ENCODE data around the gene KCNQ2.

KCNQ2 gene

DNA sequence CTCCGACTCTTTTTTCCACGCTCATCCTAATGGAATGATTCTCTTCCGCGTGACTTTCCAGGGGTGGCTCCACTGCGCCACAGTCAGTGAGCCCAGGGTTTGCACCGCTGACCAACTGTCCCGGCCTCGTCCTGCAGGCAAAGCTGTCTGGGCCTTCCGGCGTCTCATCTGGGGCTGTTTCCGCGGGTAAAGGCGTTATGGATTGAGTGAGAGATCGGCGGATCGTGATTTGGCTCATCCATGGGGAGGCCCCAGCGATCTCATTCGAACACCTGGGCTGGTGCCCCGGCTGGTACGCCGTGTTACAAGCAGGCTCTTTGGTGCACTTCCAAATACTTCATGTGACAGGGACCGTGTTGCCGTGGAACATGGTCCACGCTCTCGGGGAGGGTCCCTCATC lies 47.8 kb downstream of the KCNQ2 start:
- no peaks in the 10 kb centered on the region for H3F3A ChIP-seq (ENCODE audit: insufficient read depth, low read length)
- no peak overlapping the region for H3K4me2 ChIP-seq (ENCODE audit: low read length)
- TF ChIP-seq, protein P1, sequence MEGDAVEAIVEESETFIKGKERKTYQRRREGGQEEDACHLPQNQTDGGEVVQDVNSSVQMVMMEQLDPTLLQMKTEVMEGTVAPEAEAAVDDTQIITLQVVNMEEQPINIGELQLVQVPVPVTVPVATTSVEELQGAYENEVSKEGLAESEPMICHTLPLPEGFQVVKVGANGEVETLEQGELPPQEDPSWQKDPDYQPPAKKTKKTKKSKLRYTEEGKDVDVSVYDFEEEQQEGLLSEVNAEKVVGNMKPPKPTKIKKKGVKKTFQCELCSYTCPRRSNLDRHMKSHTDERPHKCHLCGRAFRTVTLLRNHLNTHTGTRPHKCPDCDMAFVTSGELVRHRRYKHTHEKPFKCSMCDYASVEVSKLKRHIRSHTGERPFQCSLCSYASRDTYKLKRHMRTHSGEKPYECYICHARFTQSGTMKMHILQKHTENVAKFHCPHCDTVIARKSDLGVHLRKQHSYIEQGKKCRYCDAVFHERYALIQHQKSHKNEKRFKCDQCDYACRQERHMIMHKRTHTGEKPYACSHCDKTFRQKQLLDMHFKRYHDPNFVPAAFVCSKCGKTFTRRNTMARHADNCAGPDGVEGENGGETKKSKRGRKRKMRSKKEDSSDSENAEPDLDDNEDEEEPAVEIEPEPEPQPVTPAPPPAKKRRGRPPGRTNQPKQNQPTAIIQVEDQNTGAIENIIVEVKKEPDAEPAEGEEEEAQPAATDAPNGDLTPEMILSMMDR (IDR thresholded peaks at IDR 0.05; ENCODE audit: low read length) = no peak
- TF ChIP-seq EZH2 (IDR thresholded peaks at IDR 0.05; ENCODE audit: borderline replicate concordance, low read length) = no peak
- H3K9me2 ChIP-seq (ENCODE audit: low read depth, low read length) = no peaks in the 10 kb centered on the region
- no peaks in the 10 kb centered on the region for H3K79me2 ChIP-seq (ENCODE audit: insufficient read depth, low read length)
- no peaks in the 10 kb centered on the region for H3K4me1 ChIP-seq (ENCODE audit: insufficient read depth, low read length, severe bottlenecking)
- H3K9ac ChIP-seq (ENCODE audit: low read length) = no peak overlapping the region
- H3K9me3 ChIP-seq (ENCODE audit: low read length) = no peaks in the 10 kb centered on the region
- no peaks in the 10 kb centered on the region for H3K36me3 ChIP-seq (ENCODE audit: insufficient read depth, low read length)
- H2AFZ ChIP-seq (ENCODE audit: low read length) = no peak overlapping the region
- no peak overlapping the region for H3K27ac ChIP-seq (ENCODE audit: low read depth, low read length, poor library complexity, severe bottlenecking)
- H4K20me1 ChIP-seq (ENCODE audit: insufficient read depth, low read length) = no peaks in the 10 kb centered on the region
- H3K4me3 ChIP-seq (ENCODE audit: low read depth, low read length, poor library complexity, severe bottlenecking) = no peak overlapping the region
- H3K27me3 ChIP-seq (ENCODE audit: insufficient read depth, low read length) = peaks cover 10% of the 10 kb centered on the region; the same call in 1 of the 2 replicates

DNA sequence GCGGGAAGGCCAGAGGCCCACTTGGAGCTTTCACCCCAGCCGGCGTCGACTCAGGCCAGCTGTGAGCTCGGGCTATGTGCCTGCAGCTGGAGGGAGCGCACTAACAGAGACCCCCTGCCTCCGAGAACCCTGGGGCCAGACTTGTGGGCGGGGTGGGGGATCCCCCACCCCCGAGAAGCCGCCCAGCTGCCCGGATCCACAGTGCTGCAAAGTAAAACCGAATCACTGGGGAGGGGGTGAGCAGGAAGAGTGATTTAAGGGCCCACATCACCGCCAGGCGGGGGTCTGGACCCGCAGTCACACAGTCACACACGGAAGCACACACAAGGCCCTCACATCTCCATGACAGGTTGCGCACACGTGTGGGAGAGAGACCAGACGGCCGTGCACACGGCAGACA lies 48.7 kb downstream of the KCNQ2 start:
- Histone ChIP-seq H3F3A (ENCODE audit: insufficient read depth, low read length) (no peaks in the 10 kb centered on the region), H3K36me3 (ENCODE audit: insufficient read depth, low read length) (no peaks in the 10 kb centered on the region), H3K4me3 (ENCODE audit: low read depth, low read length, poor library complexity, severe bottlenecking) (no peak overlapping the region), H3K27me3 (ENCODE audit: insufficient read depth, low read length) (peaks cover 10% of the 10 kb centered on the region; the same call in 1 of the 2 replicates), H3K4me1 (ENCODE audit: insufficient read depth, low read length, severe bottlenecking) (no peaks in the 10 kb centered on the region), H3K9me3 (ENCODE audit: low read length) (no peaks in the 10 kb centered on the region), H4K20me1 (ENCODE audit: insufficient read depth, low read length) (no peaks in the 10 kb centered on the region), H3K9ac (ENCODE audit: low read length) (no peak overlapping the region), H3K4me2 (ENCODE audit: low read length) (no peak overlapping the region), H2AFZ (ENCODE audit: low read length) (no peak overlapping the region), H3K9me2 (ENCODE audit: low read depth, low read length) (no peaks in the 10 kb centered on the region), H3K27ac (ENCODE audit: low read depth, low read length, poor library complexity, severe bottlenecking) (no peak overlapping the region), H3K79me2 (ENCODE audit: insufficient read depth, low read length) (no peaks in the 10 kb centered on the region)
- no peak for TF ChIP-seq EZH2 (IDR thresholded peaks at IDR 0.05; ENCODE audit: borderline replicate concordance, low read length)
- TF ChIP-seq, protein P1 (IDR thresholded peaks at IDR 0.05; ENCODE audit: low read length) = no peak

DNA sequence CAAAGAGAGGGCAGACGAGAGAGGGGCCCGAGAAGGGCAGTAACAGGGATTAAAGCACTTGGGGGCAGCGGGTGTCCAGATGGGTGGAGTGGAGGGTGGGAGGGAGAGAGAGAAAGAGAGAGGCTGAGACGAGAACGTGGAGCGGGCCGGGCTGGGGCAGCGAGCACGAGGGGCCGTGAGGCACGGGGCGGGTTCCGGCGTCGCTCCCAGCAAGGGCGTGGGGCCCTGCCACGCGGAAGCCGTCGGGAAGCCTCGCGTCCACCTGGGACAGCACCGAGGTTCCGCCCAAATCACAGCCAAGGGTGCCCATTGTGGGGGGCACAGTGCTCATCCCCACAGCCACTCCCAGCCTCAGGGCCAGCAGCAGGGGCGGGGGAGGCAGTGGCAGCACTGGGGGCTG lies 49.8 kb downstream of the KCNQ2 start:
- H3F3A ChIP-seq (ENCODE audit: insufficient read depth, low read length) = no peaks in the 10 kb centered on the region
- H3K27me3 ChIP-seq (ENCODE audit: insufficient read depth, low read length) = peaks cover 7% of the 10 kb centered on the region; the same call in 1 of the 2 replicates
- no peaks in the 10 kb centered on the region for H3K79me2 ChIP-seq (ENCODE audit: insufficient read depth, low read length)
- H3K4me1 ChIP-seq (ENCODE audit: insufficient read depth, low read length, severe bottlenecking) = no peaks in the 10 kb centered on the region
- no peaks in the 10 kb centered on the region for H3K9me2 ChIP-seq (ENCODE audit: low read depth, low read length)
- TF ChIP-seq EZH2 (IDR thresholded peaks at IDR 0.05; ENCODE audit: borderline replicate concordance, low read length) = no peak
- TF ChIP-seq, protein P1 (IDR thresholded peaks at IDR 0.05; ENCODE audit: low read length) = no peak
- no peak overlapping the region for H3K9ac ChIP-seq (ENCODE audit: low read length)
- no peak overlapping the region for H3K4me2 ChIP-seq (ENCODE audit: low read length)
- H3K9me3 ChIP-seq (ENCODE audit: low read length) = no peaks in the 10 kb centered on the region
- H2AFZ ChIP-seq (ENCODE audit: low read length) = no peak overlapping the region
- no peaks in the 10 kb centered on the region for H3K36me3 ChIP-seq (ENCODE audit: insufficient read depth, low read length)
- H4K20me1 ChIP-seq (ENCODE audit: insufficient read depth, low read length) = no peaks in the 10 kb centered on the region
- no peak overlapping the region for H3K27ac ChIP-seq (ENCODE audit: low read depth, low read length, poor library complexity, severe bottlenecking)
- H3K4me3 ChIP-seq (ENCODE audit: low read depth, low read length, poor library complexity, severe bottlenecking) = no peak overlapping the region
